D341Med (cell line): ENCODE data around the gene ADK.
"Not testable (repeated sequence)": the region's sequence is repeated elsewhere in the genome, so short reads cannot be mapped to it uniquely, and the experiment has no call there.

ENCODE experiments used
- DNase-seq: peaks from one replicate; pipeline ENCODE4 v3.0.0; 2012; ENCODE audit warnings: low spot score

Gene ADK

DNA sequence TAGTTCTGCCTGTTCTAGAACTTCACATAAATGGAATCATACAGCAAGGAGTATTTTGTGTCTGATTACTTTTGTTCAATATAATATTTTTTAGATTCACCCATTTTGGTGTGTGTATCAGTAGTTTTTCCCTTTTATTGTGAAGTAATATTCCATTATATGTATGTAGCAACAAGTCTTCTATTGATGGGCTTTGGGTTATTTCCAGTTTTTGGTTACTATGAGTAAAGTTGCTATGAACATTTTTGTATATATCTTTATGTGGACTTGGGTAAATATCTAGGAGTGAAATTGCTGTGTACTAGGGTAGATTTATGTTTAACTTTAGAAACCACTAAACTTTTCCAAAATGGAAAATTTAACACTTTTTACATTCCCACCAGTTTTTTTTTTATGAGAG is 35.7 kb downstream of the ADK start:
- DNase-seq: no peak

GRCh38 chr10:74187237-74187636 is 36.2 kb downstream of the ADK start:
- no peak for DNase-seq

DNA sequence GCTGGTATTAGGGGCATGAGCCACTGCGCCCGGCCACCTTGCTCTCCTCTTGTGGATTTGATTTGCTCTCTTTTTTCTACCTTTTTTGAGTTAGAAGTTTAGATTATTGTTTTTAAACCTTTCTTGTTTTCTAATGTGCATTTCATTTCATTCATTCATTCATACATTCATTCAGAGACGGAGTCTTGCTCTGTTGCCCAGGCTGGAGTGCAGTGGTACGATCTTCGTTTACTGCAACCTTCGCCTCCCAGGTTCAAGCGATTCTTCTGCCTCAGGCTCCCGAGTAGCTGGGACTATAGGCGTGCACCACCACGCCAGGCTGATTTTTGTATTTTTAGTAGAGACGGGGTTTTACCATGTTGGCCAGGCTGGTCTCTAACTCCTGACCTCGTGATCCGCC is 37.6 kb downstream of the ADK start:
- DNase-seq: not testable (repeated sequence)

GRCh38 chr10:74189999-74190421 is 39.0 kb downstream of the ADK start:
- no peak for DNase-seq

DNA sequence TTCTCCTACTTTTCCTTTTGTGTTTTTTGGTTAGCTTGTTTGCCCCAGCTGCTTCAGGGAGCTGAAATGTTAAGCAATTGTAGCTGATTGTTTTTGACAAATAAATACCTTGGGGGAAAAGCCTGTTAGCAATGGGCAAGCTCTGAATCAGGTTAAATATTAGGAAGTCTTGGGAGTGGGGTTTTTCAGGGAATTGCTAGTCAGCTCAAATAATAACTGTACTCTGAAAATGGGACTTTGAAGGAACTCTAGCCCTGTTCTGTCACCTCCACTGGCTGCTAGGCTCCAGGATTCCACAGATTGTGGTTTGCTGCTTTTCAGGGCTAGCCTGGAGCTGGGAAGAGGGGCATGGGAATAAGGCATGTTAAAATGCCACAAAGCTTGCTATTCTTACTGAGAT is 39.5 kb downstream of the ADK start:
- no peak for DNase-seq

- DNase-seq: no peak
Observed at GRCh38 chr10:74194545-74194944, 43.5 kb downstream of the ADK start.

- no peak for DNase-seq
Observed at GRCh38 chr10:74194999-74195398, 44.0 kb downstream of the ADK start.

GRCh38 chr10:74199315-74199714 is 48.3 kb downstream of the ADK start:
- no peak for DNase-seq

GRCh38 chr10:74202356-74202755 is 51.3 kb downstream of the ADK start:
- DNase-seq: no peak

DNA sequence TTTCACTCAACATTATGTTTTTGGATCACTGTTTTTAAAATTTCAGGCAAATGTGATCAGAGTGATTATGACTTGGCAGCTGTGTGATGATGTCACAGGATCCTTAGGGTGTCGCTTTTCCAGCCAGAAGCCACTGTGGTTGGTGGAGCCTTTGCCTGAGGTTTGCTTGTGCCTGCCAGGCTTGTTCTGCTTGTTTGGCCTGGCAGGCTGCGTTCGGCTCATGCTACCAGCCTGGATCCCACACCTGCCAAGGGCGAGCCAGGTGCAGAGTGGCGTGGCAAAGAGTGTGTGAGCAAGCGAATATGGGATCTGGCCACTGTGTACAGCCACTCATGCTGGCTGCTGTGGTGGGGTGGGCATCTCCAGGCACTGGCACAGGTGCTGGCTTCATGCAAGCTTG is 55.7 kb downstream of the ADK start:
- DNase-seq: peak; percentile 21

DNA sequence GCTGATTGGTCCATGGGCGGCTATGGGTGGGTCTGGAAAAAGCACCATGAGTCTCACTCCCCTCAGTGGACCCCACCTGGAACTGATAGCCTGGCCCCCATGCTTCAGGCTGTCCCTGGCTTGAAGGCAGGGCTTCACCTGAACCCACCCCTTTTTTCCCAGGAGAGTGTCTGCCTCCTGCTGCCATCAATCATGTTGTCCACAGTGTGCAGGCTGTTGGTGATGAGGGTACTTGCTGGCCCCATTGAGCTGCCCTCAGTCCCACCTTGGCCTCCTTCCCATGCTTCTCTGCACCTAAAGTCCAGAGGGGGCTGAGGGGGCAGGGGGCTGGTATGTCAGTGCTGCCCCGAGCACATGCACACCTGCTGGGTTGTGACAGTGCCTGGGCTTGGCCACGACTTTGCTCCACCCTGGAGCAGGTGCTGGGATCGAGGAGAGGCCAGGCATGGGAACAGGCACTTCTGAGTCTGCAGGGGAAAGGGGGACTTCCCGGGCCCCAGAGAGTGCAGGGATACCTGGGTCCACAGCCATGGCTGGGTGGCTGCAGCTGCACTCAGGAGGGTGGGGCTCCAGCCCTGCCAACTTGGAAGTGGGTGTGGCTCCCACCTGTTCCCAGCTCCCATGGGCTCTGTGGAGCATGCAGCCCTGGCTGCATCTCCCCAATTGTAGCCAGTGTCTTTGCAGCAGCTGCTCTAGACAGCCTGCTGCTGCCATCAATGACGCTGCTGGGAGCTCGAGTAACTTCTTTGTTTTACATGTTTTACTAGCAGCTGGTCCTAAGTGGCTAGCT is 56.9 kb downstream of the ADK start:
- no peak for DNase-seq

- DNase-seq: no peak
Observed at GRCh38 chr10:74208997-74209396, 58.0 kb downstream of the ADK start.

GRCh38 chr10:74213019-74213418 is 62.0 kb downstream of the ADK start:
- DNase-seq: no peak

DNA sequence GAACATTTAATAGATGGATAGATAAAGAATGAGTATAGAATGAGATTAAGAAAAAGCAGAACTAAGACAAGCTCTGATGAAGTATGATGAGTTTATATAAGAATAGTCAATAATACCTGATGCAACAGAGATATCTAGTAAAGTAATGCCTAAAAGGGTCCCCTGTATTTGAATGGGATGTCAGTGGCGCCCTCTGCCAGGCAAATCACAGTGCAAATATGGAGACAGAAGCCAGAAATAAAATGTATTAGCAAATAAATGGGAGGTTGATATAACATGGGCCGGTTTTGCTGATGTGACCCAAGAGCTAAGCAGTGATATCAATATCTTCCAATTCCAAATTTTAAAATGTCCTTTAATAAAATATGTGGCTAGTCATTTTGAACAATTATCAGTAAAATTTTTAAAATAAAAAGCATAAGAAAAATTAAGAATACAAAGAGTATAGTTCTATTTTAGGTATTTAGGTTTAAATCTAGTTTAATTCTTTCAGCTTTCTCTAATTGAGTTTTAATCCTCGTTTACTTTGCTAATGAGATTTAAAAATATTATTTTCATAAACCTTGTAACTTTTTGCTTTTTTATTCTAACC is 62.6 kb downstream of the ADK start:
- DNase-seq: peak; percentile 39

DNA sequence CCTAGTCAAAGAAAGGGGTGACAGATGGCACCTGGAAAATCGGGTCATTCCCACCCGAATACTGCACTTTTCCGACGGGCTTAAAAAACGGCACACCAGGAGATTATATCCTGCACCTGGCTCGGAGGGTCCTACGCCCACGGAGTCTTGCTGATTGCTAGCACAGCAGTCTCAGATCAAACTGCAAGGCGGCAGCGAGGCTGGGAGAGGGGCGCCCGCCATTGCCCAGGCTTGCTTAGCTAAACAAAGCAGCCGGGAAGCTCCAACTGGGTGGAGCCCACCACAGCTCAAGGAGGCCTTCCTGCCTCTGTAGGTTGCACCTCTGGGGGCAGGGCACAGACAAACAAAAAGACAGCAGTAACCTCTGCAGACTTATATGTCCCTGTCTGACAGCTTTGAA is 66.1 kb downstream of the ADK start:
- DNase-seq: not testable (repeated sequence)

DNA sequence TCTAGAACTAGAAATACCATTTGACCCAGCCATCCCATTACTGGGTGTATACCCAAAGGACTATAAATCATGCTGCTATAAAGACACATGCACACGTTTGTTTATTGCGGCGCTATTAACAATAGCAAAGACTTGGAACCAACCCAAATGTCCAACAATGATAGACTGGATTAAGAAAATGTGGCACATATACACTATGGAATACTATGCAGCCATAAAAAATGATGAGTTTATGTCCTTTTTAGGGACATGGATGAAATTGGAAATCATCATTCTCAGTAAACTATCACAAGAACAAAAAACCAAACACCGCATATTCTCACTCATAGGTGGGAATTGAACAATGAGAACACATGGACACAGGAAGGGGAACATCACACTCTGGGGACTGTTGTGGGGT is 71.4 kb downstream of the ADK start:
- not testable (repeated sequence) for DNase-seq

GRCh38 chr10:74223755-74224529 is 72.9 kb downstream of the ADK start:
- no peak for DNase-seq

GRCh38 chr10:74227697-74228424 is 76.8 kb downstream of the ADK start:
- no peak for DNase-seq

DNA sequence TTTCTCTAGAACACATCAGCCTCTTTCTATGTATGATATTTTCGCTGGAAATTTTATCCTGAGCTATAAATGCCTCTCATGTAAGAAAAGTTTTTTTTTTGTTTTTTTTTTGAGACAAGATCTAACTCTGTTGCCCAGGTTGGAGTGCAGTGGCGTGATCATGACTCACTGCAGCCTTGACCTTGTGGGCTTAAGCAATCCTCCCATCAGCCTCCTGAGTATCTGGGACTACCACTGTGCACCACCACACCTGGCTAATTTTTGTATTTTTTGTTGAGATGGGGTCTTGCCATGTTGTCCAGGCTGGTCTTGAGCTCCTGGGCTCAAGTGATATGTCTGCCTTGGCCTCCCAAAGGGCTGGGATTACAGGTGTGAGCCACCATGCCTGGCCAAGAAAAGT is 80.4 kb downstream of the ADK start:
- no peak for DNase-seq

DNA sequence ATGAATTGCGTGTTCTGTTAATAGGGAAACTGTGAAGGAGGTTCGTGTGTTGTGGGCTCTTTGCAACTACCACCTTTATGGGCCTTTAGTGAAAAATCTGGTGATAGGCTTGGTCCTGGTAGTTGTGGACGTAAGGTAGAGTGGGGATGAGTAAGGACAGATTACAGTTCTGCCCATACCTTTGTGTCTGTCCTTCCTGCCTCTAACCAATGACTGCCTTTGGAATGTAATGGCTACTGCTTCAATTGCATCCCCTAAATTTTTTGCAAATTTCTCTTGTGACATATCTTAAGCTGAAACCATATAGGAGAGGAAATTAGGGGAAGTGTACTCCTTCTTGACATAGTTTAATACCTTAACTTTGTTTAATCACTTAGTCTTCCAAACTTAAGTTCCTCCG is 82.3 kb downstream of the ADK start:
- DNase-seq: no peak

DNA sequence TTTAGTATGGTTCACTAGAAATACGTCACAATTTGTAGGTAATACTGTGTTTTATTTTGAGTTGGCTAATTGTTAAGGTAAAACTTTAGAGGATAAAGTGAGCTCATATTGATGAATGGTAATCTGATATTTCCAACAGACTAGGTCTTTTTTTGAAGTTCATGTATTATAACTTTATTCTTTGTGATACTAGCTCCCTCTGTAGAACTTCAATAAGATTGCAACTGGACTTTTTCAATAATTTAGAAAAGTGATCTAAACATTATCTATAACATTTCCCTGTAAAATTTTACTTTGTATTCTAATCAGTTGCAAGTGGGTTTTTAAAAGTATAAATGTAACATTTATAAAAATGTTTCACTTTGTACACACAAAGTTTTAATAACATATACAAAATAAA is 83.5 kb downstream of the ADK start:
- DNase-seq: no peak

- no peak for DNase-seq
Observed at GRCh38 chr10:74238031-74238431, 87.0 kb downstream of the ADK start.
